MM.1S (cell line): ENCODE data around the gene CASP3.

Experiments
- CTCF ChIP-seq: fragments of 300-600 bp; sonication (generic); IDR thresholded peaks from 2 replicates; pipeline ENCODE4 v1.5.1; 2016; ENCODE audit warnings: antibody characterized with exemption, low read length, mixed read lengths
- EZH2 ChIP-seq: fragments of 300-600 bp; sonication (generic); optimal IDR thresholded peaks from 2 replicates; pipeline ENCODE3; 2017; ENCODE audit warnings: low read depth, mild to moderate bottlenecking, antibody characterized with exemption, low read length, mixed read lengths

GRCh38 chr4:184675018-184675417, 25.8 kb upstream of the CASP3 start:
- TF ChIP-seq CTCF: no peak
- TF ChIP-seq EZH2: no peak
